Lung microvascular endothelial cell (primary cell): ENCODE data around the gene GULP1. TPM values are rescaled to one million over a fixed set of nuclear protein-coding genes. Genes with fewer than 3 reads are reported as not detected.
"Not testable (repeated sequence)": the region's sequence is repeated elsewhere in the genome, so short reads cannot be mapped to it uniquely, and the experiment has no call there.

Experiments used
- DNase-seq, 2 donors: peaks; one replicate each; pipeline versions ENCODE4 v3.0.0 to v3.0.0-alpha.2; 2010; ENCODE audit warnings: low read depth in 2 of 2
- total RNA-seq: library from RNA; depleted of rRNA; stranded (reverse); fragments of >200 nt; gene quantifications from 2 replicates; pipeline ENCODE4 v1.2.1, GENCODE V29; 2014

The GULP1 gene, protein sequence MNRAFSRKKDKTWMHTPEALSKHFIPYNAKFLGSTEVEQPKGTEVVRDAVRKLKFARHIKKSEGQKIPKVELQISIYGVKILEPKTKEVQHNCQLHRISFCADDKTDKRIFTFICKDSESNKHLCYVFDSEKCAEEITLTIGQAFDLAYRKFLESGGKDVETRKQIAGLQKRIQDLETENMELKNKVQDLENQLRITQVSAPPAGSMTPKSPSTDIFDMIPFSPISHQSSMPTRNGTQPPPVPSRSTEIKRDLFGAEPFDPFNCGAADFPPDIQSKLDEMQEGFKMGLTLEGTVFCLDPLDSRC
- total RNA-seq, result 2.4 and 4.4 TPM in 2 replicates

DNA sequence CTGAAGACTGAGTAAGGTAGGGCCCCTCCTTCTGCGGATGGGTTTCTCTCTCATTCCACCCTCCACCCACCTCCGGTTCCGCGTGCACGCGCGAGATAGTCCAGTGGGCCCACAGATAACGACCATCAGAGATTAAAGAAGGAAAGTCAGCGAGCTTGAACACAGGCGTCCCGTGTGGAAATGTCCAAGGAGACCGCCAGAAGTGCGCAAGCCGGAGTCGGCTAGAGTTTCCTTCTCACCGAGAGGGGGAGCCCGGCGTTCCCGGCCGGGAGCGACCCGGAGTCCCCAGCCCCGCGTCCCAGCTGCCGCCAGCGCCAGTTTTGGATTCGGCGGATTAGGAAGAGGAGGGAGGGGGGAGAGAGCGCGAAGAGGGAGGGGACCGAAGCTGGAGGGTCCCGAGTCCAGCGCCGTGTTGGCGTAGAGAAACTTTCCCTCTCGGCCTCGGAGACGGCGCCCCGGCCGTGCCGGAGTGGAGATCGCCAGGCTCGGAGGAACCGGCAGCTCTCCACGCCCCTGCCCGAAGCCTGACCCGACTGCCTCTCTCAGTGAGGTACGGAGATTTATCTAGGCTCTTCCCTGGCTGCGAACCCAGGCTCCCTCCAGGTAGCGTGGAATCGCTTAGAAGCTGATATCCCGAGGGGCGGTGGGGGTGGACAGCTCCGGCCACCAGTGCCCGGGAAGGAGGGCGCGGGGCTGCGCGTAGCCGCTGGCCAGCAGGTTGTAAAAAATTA lies at the start of gene GULP1:
GULP1 (plus strand) TSS at position 258 of the 731 bp plus-strand sequence. CDS start 185,829 bp downstream, outside the sequence.
- DNase-seq, result peak; percentile 64 to 82

DNA sequence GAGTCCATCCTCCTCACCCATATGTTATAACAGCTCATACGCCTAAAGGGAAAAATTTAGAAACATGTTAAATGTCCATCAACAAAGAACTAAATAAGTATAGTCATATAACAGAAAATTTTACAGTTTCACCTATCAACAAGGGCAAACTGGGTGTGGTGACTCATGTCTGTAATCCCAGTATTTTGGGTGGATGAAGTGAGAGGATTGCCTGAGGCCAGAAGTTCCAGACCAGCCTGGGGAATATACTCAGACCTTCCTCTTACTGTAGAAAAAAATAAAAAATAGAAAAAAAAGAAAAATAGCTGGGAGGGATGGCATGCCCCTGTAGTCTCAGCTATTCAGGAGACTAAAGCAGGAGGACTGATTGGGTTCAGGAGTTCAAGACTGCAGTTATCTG lies 48.3 kb upstream of the GULP1 start:
- DNase-seq, result no peak

DNA sequence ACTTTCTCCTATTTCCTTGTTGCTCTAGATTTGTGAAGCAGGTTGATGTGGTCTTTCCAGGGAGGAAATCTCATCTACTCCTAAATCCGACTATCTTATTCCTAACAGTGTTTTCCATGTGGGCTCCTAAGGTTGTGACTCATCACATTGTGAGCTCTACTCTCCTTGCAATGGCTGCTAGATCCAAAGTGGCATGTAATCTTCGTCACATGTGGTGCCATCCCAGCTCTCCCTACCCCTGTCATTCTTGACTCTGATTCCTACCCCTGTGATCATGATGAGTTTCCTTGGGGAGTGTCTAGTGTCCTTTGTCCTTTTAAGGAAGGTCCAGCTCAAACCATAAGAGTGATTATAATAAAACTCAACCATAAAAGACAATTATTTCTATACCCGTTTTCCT lies 47.3 kb upstream of the GULP1 start:
- no peak for DNase-seq

DNA sequence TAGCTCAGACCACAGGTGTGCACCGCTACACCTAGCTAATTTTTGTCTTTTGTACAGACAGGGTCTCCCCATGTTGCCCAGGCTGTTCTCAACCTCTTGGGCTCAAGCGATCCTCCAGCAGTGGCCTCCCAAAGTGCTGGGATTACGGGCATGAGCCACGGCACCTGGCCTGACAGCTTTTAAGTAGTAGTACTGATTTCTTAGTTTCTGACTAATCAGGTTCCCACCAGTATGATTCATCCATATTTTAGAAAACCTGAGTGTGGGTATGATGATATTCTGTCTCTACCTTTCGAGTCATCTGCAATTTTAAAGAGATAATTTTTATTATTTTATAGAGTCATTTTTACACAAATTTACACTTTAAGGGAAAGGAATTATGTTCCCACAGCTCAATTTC lies 46.4 kb upstream of the GULP1 start:
- no peak for DNase-seq

DNA sequence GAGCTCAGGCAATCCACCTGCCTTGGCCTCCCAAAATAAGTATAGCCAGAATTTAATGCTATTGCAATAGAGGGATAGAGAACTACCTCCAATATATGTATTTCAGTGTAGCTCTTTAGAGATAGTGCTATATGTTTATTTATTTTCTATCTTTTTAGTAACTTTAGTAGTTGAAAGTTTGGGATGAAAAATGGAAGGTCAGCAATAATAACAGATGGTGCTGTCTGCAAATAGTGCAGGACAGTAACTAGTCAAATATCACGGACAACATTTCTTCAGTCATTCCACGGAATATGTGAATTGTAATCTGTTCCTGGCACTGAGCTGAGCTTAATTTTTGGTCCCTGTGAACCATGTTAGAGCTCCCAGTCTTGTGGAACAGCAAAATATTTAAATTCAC lies 43.2 kb upstream of the GULP1 start:
- no peak for DNase-seq

DNA sequence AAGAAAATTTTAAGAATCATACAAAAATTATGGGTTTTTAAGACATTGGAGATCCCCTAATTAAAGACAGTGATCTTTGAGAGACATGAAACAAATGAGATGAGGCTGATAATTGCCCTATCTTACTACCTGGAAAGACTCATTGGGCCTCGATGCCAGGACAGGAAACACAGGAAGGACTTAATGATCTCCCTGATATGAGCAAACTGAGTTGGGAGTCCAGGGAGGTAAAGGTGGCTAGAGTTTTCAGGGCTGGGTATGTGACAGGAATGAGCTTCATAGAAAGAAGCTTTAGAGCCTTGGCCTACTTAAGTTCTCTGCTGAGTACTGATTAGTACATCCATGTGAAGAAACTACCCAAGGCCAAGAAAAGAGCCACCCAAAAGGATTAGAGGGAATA lies 40.6 kb upstream of the GULP1 start:
- no peak for DNase-seq

DNA sequence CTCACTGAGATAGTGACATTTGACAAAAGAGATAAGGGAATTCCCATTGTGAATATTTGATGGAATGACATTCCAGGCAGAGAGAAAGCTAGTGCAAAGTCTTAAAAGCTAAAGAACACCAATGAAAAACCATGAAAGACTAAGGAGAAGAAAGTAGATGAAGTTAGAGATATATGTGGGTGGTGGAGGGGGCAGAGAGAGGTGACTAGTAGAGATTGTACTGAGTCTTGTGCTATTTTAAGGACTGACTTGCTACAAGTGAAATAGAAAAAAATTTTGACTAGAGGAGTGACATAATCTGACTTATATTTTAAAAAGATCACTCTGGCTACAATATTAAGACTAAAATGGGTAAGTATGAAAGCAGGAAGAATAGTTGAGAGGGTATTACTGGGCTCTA lies 35.3 kb upstream of the GULP1 start:
- DNase-seq, result no peak

DNA sequence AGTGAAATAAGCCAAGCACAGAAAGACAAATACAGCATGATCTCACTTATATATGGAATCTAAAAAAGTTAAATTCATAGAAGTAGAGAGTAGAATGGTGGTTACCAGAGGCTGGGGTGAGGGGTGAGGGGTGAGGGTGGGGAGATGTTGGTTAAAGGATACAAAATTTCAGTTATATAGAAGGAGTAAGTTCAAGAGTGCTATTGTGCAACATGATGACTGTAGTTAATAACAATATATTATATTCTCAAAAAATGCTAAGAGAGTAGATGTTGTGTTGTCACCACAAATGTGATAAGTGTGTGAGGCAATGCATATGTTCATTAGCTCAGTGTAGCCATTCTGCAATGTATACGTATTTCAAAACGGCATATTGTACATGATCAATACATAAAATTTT lies 26.4 kb upstream of the GULP1 start:
- no peak for DNase-seq

DNA sequence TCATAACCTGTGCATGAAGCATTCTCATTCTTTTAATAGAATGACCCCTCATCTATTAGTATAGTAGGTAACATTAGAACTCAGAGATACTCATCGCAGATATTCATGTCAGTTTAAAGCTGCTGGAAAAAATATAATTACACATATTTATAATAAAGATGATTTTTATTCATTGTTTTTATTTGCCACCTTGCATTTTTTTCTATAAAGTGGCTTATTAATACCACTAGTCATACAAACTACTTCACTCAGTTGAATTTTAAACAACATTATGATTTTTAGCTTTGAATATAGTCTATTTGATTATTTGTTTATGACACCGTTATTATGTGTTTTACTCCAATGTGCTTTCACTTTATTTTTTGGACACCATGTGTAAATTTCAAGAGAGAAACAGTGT lies 23.9 kb upstream of the GULP1 start:
- no peak for DNase-seq

DNA sequence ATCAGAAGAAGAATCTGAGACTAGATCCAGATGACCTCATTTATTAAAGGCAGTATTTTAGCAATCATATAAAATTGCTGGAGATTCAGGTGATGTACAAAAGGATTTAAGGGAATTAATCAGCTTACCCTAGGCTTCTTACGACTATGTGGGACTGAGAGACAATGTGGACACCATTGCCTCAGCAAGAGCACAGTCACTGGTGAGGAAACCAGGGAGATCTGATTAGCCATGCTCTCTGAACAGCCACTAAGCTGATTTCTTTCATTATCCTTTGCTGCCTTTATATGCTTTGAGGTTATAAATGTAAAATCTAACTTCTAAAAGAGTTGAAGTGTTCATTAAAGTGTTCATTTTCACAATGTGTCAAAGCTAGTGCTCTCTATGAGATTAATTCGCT lies 22.7 kb upstream of the GULP1 start:
- DNase-seq, result no peak

DNA sequence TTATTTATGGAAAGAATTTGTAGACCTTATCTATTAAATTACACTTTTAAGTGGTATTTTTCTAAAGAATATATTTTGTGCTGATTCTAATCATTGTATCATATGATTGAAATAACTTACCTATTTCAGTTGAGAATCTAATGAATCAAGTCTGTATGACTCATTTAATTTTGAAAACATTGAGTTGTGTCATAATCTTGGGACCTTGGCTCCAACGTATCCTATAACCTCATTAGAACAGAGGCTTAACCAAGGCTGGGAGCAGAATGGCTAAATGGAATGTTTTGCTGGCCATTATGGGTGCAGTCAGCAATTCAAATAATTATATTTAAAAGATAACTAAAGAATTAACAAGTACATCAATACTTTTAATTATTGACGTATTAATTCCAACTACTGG lies 19.6 kb upstream of the GULP1 start:
- DNase-seq, result no peak

DNA sequence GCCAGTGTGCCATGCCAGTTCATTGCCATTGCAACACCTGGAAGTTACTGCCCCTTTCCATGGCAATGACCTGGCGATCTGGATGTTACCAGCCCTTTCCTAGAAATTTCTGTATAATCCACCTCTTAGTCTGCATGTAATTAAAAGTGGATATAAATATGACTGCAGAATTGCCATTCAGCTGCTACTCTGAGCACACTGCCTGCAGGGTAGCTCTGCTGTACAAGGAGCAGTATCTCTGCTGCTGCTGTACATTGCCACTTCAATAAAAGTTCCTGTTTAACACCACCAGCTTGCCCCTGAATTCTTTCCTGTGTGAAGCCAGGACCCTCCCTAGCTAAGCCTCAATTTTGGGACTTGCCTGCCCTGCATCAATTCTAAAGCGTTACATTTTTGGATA lies 17.4 kb upstream of the GULP1 start:
- DNase-seq, result no peak

DNA sequence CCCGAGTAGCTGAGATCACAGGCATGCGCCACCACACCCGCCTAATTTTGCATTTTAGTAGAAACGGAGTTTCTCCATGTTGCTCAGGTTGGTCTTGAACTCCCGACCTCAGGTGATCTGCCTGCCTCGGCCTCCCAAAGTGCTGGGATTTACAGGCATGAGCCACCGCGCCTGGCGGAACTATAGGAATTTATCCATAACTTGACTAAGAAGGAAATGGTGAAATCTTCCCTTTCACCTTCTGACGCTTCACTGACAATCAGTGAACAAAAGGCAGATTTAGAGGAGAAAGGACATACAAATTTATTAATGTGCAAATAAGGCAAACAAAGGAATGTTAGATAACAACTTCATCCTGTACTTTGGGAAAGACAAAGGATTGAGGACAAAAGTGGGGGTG lies 15.4 kb upstream of the GULP1 start:
- no peak for DNase-seq

DNA sequence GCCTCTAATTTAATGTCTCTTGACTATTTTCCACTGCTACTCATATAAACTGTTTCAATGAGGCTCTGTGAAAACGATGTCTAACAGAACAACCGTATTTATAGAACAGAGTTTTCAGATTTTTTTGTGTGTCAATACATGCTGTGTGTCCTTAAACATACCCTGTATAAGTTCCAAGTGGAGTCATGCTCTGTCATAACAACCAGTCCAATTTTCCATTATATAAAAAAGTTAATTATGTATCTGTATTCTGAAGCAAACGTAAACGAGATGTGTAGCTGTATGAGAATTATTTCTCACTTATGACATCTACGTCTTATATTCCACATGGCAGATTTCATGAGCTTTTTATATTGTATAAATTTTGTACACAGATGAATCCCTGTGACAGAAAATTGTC lies 13.9 kb upstream of the GULP1 start:
- DNase-seq, result no peak

DNA sequence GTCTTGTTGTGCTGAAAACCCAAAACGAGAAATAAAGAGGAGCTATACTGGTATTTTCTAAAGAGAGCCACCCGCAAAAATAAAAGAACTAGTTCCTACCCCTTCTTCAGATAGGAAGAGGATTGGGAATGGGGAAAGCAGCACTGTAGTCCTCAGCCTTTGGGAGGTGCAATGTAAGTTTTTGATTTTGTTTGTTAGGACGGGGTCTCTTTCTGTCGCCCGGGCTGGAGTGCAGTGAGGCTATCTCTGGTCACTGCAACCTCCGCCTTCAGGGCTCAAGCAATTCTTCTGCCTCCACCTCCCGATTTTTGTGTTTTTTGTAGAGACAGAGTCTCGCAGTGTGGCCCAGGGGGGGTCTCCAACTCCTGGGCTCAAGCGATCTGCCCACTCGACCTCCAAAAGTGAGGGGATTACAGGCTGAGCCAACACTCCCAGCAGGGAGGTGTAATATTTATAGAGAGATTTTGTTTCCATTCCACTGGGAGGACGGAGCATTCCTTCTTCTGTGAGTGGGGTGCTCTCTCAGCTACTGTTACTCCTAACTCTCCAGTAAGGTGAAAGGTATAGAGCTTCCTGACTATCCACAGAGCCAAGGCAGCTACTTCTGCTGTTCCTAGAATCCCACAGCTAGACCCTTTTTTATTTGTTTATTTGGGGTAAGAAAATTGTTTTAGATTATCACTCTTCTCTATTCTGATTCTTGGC lies 13.1 kb upstream of the GULP1 start:
- DNase-seq, result no peak

DNA sequence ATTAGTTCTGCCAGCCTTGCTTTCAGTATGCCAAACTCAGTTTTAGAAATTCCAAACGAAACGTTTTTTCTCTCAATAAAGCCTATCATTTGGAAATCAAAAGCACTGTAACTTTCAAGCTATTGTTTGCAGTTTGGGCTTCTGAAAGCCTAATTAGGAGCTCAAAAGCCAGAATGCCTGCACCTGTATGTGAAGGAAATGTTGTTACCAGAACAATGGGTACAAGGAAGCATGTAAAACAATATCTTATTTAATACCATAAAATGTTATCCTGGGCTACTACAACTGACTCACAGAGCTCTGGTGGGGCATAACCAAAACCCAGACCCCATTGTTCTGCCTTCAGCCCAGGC lies 12.6 kb upstream of the GULP1 start:
- DNase-seq, result no peak

DNA sequence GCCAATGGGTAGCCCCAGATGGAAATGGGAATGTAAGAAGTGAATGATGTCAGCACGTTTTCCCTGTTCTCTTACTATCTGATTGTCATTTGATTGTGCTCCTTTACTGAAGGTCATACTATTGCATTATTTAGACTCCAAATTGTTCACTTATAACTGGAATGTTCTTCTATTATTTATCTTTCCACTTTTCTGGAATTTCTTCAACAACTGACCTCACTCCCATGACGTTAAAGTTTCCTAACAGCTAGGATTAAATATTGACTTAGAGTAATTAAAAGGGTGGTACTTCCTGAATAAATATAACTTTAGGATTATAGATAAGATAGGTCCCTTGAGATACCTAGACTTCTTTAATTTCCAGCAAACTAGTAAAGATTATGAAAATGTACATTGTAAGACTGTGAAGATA lies 10.9 kb upstream of the GULP1 start:
- peak in 1 of 2 donors; percentile 53 for DNase-seq

DNA sequence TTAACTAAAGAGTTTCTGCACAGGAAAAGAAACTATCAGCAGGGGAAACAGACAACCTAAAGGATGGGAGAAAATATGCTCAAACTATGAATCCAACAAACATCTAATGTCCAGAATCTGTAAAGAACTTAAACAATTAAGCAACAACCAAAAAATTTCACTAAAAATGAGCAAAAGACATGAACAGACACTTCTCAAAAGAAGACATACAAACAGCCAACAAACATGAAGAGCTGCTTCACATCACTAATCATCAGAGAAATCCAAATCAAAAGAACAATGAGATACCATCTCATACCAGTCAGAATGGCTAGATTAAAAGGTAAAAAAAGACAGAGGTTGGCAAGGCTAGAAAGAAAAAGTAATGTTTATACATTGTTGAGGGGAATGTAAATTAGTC lies 8.8 kb upstream of the GULP1 start:
- DNase-seq, result no peak

DNA sequence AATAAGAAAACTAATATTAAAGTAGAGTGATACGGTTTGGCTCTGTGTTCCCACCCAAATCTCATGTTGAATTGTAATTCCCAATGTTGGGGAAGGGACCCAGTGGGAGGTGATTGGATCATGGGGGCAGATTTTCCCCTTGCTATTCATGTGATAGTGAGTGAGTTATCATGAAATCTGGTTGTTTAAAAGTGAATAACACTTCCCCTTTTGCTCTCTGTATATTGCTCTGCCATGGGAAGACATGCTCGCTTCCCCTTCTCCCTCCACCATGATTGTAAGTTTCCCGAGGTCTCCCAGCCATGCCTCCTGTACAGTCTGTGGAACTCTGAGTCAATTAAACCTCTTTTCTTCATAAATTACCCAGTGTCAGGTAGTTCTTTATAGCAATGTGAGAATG lies 7.4 kb upstream of the GULP1 start:
- DNase-seq, result not testable (repeated sequence)

DNA sequence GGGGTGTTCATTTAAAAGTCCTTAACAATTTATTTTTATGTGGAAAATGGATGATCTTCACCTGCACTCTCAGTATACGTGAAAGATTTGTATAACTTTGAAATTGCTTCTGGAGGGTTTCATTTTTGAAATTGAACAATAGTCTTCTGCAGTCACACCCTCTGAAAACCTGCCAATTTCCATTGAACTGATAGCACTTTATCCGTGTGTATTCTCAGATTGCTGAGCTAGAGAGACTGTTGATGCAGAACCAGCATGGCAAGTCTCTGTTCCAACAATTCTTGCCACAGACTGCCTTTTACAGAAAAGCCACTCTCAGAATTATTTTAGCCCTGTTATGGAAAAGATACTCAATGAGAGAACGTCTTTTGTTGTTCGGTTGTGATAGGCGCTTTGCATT lies 6.6 kb upstream of the GULP1 start:
- peak in 1 of 2 donors; percentile 8 for DNase-seq

DNA sequence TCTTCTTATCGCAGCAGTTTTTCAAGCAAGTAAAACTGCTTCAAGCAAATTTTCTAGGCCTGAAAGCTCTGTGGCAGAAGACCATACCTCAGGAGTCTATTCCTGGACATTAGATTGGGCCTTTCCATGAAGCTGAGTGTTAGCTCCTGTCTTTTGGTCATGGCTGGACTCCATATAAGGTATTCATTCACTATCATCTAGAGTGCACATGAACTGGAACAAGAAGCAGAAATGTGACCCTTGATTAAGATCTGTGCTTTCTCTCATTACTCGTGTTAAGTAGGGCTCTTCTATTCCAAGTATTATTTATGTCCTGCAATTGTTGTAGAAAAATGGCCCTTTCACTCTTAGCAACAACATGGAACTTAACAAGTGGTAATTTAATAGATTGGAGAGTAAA lies 5.9 kb upstream of the GULP1 start:
- no peak for DNase-seq

DNA sequence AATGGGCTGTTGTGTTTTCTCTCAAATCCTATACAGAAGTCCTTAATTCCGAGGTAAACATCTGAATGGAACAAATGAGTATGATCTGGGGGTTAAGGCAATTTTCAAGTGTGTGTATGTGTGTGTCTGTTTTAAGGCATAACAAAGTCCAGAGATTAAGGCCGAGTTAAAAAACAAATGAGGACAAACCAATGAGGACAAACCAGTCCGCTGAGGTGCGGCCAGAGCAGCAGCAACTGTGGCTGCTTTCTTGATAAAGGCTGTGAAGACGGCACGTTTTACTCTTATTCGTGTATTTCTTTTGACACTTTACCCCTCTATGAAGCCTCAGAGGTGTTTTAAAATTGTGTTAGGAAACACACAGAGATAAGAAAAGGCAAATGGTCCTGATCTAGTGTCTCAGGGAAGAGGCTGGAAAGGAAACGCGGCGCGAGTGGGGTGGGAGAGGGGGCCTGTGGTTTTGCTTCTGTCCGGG lies 495 bp upstream of the GULP1 start:
- DNase-seq, result peak in 1 of 2 donors; percentile 42
